NB4 (cell line): ENCODE data around the gene ATF7IP2.
"Not testable (repeated sequence)": the region's sequence is repeated elsewhere in the genome, so short reads cannot be mapped to it uniquely, and the experiment has no call there.

Experiments used
- DNase-seq: peaks from one replicate; pipeline ENCODE4 v3.0.0; 2010; ENCODE audit warnings: low read depth
- H3K4me3 ChIP-seq: one replicate; pipeline ENCODE4 v1.5.1; 2011; ENCODE audit warnings: mild to moderate bottlenecking, low read depth, low read length, moderate library complexity
- MYC ChIP-seq: IDR thresholded peaks from 2 replicates; pipeline ENCODE4 v1.6.1; 2011; ENCODE audit warnings: low read depth, low read length
- POLR2A ChIP-seq: IDR thresholded peaks from 2 replicates; pipeline ENCODE4 v1.6.1; 2011; ENCODE audit warnings: mild to moderate bottlenecking; ENCODE audit not compliant: insufficient read length; ENCODE audit errors: extremely low read depth
- TF ChIP-seq, protein P1 (sequence below): IDR thresholded peaks from one replicate; pipeline ENCODE4 v1.5.1; 2012; ENCODE audit warnings: low read depth, low read length
- TF ChIP-seq, protein P2 (sequence below): IDR thresholded peaks from 2 replicates; pipeline ENCODE4 v1.6.1; 2011; ENCODE audit warnings: low read depth, low read length

Gene ATF7IP2, protein sequence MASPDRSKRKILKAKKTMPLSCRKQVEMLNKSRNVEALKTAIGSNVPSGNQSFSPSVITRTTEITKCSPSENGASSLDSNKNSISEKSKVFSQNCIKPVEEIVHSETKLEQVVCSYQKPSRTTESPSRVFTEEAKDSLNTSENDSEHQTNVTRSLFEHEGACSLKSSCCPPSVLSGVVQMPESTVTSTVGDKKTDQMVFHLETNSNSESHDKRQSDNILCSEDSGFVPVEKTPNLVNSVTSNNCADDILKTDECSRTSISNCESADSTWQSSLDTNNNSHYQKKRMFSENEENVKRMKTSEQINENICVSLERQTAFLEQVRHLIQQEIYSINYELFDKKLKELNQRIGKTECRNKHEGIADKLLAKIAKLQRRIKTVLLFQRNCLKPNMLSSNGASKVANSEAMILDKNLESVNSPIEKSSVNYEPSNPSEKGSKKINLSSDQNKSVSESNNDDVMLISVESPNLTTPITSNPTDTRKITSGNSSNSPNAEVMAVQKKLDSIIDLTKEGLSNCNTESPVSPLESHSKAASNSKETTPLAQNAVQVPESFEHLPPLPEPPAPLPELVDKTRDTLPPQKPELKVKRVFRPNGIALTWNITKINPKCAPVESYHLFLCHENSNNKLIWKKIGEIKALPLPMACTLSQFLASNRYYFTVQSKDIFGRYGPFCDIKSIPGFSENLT

DNA sequence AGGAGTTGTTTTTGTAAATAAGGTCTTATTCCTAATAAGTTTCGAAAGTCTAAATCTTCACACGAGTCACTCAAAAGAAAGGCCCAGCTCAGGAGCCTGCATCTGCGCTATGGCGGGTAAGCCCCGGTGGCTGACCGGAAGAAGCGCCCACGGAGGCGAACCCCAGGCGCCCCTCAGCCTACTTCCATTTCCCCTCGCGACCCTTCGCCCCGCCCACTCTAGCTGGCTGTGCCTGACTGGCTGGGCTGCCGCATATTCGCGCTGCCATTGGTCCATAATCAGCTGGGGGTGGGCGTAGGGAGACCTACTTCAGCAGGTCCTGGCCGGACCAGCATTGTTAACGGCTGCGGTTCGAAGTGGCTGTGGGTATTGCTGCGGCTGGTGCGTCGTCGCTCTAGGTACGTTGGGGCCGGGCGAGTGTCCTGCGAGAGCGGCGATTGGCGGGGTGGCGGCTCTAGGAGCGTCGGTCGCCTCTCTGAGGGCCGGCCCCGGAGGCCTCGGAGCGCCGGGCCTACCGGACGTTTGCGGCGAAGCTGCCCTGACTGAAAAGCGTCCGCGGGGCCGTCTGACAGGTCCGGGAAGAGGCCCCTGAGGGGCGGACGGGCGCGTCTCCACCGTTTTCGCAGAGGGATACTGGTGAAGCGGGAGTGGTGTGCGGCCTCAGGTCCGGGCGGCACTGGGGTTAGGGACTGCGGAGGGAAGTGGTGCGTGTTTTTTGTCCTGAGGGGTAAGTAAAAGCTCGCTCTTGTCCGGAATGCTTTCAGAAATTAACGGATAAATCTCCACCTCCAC lies at the start of gene ATF7IP2:
ATF7IP2 (plus strand) TSS at position 337 of the 792 bp plus-strand sequence. CDS start 44,560 bp downstream, outside the sequence.
- TF ChIP-seq, protein P1, sequence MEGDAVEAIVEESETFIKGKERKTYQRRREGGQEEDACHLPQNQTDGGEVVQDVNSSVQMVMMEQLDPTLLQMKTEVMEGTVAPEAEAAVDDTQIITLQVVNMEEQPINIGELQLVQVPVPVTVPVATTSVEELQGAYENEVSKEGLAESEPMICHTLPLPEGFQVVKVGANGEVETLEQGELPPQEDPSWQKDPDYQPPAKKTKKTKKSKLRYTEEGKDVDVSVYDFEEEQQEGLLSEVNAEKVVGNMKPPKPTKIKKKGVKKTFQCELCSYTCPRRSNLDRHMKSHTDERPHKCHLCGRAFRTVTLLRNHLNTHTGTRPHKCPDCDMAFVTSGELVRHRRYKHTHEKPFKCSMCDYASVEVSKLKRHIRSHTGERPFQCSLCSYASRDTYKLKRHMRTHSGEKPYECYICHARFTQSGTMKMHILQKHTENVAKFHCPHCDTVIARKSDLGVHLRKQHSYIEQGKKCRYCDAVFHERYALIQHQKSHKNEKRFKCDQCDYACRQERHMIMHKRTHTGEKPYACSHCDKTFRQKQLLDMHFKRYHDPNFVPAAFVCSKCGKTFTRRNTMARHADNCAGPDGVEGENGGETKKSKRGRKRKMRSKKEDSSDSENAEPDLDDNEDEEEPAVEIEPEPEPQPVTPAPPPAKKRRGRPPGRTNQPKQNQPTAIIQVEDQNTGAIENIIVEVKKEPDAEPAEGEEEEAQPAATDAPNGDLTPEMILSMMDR: no peak
- TF ChIP-seq POLR2A (peak; percentile 77), MYC (no peak; the same call in 1 of the 2 replicates)
- TF ChIP-seq, protein P2, sequence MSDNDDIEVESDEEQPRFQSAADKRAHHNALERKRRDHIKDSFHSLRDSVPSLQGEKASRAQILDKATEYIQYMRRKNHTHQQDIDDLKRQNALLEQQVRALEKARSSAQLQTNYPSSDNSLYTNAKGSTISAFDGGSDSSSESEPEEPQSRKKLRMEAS: no peak
- DNase-seq: peak; percentile 94
- peak within 1 kb of the TSS; percentile 82 for H3K4me3 ChIP-seq

DNA sequence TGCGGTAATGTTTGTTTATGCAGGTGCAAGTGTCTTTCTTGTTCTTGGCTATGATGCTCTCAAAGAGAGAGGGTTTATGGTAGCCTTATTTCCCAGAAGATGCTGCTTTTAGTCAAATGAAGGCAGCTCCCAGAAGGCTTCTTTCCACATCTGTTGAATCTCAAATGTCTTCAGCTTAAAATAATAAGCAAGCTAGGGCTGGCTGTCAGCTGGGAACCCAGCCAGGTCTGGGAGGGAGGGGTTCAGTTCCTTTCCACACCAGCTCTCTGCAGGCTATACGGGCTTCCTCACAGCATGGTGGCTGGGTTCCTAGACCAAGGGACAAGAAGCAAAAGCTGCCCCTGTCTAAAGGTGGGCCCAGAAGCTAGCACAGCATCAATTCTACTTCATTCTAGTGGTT lies 47.4 kb upstream of the ATF7IP2 start:
- no peak for DNase-seq
- no peak overlapping the region for H3K4me3 ChIP-seq
- TF ChIP-seq POLR2A (no peak), MYC (no peak)
- TF ChIP-seq, protein P1: no peak
- TF ChIP-seq, protein P2: no peak

DNA sequence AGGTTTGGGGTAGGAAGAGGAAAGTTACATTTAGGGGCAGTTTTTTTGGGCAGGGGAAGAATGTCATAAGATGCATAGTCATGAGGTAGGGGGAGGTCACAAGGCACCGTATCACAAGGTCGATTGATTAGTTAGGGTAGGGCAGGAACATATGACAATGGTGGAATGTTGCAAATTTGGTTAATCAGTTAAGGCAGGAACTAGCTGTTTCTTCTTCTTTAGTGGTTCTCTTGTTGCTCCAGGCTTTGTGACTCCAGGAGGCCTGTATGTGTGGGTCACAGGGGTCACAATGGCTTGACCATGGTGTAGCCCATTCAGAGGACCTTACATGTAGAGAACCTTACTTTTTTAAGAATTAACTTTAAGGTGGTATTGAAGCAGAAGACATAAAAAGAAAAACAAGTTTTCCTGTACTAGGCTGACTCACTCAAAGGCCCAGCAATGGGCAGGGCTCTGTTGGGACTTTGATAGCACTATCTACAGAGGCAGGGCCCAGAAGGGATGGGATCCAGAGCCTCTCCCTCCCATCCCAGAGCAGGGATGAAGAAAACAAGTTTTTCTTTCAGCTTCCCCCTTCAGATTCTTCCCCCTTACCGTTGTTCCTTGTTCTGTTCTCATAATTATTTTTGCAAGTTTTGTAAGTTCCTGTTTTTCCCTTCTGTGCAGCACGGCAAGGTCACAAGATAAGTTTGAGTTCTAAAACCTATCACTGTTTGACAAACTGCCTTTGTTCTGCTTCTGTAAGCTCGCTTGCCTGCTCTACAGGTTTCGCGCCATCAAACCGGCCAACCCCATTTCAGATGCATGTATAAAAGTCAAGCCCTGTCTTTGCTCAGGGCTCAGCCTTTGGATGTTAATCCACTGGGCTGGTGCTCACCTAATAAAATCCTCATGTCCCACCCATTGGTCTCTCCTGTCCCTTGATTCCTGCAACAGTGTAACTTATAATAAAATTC lies 45.8 kb upstream of the ATF7IP2 start:
- TF ChIP-seq POLR2A (no peak), MYC (no peak)
- TF ChIP-seq, protein P2: no peak
- TF ChIP-seq, protein P1: no peak
- peak; percentile 66 for DNase-seq
- H3K4me3 ChIP-seq: no peak overlapping the region

DNA sequence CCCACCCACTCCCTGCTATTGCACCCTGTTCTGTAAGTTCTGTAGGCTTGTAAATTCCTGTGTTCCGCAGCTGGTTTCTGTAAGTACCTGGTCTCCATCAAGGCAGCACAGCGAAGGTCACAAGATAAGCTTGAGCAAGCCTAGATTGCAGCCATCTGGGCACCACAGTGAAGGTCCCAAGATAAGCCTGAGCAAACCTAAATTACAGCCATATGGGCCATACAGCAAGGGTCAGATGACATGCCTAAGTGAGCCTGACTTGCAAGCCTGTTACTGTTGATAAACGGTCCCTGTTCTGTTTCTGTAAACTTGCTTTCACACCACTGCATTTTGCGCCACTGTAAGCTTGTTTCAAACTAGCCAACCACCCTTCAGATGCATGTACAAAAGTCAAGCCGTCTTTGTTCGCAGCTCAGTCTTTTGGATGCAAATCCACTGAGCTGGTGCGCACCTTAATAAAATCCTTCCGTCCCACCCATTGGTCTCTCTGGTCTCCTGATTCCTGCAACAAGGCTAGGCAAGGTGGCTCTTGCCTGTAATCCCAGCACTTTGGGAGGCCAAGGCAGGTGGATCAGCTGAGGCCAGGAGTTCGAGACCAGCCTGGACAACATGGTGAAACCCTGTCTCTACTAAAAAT lies 42.6 kb upstream of the ATF7IP2 start:
- TF ChIP-seq, protein P1: no peak
- no peak for TF ChIP-seq POLR2A
- no peak for TF ChIP-seq MYC
- TF ChIP-seq, protein P2: no peak
- DNase-seq: peak; percentile 9
- H3K4me3 ChIP-seq: no peak overlapping the region

DNA sequence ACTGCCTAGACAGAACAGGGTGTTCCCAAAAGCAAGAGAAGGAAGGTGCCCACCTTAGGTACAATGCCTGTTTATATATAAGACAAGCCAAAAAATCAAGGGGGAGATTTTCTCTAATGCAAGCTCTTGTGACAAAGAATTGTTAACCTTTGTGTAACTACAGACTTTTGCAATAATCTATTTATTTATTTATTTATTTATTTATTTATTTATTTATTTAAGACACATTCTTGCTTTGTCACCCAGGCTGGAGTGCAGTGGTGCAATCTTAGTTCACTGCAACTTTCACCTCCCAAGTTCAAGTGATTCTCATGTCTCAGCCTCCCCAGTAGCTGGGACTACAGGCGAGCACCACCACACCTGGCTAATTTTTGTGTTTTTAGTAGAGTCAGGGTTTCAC lies 41.2 kb upstream of the ATF7IP2 start:
- not testable (repeated sequence) for H3K4me3 ChIP-seq, DNase-seq
